ENCODE measurements around the gene PAQR5. TPM values are rescaled to one million over a fixed set of nuclear protein-coding genes. Genes with fewer than 3 reads are reported as not detected.

The PAQR5 gene
- total RNA-seq, 1 donor from 2014 or later = 1.2 TPM

DNA sequence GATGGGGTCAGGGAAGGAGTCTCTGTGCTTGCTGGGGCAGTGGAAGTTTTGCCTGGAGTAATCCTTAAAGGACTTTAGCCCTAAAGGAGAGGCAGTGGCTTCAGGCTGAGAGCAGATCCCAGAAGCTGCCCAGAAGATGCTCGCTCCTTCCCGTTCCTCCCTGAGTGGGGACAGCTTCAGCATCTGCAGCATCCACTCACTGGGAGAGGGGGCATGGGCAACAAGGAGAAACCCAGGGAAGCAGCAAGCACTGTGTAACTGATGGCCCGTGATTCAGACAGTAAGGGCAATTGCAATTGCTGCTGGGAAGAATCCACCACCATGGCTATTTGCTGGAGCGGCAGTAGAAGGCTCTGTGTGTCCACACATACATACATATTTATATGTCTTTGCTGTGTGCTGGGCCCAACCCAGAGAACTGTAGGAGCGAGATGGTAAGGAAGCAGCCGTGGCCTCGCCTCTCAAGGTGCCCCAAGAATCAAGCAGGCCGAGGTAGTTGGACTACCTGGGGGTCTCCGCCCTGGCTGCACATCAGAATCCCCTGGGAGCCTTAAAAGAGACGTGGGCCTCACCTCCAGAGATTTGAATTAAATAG lies 5.8 kb upstream of the PAQR5 start:
- no peaks in the 10 kb centered on the region for H3K4me1 Mint-ChIP-seq (ENCODE audit: low read depth, unreplicated experiment)
- H3K27ac ChIP-seq (ENCODE audit: low read depth, low read length) = no peak overlapping the region
- FAIRE-seq = no peak

DNA sequence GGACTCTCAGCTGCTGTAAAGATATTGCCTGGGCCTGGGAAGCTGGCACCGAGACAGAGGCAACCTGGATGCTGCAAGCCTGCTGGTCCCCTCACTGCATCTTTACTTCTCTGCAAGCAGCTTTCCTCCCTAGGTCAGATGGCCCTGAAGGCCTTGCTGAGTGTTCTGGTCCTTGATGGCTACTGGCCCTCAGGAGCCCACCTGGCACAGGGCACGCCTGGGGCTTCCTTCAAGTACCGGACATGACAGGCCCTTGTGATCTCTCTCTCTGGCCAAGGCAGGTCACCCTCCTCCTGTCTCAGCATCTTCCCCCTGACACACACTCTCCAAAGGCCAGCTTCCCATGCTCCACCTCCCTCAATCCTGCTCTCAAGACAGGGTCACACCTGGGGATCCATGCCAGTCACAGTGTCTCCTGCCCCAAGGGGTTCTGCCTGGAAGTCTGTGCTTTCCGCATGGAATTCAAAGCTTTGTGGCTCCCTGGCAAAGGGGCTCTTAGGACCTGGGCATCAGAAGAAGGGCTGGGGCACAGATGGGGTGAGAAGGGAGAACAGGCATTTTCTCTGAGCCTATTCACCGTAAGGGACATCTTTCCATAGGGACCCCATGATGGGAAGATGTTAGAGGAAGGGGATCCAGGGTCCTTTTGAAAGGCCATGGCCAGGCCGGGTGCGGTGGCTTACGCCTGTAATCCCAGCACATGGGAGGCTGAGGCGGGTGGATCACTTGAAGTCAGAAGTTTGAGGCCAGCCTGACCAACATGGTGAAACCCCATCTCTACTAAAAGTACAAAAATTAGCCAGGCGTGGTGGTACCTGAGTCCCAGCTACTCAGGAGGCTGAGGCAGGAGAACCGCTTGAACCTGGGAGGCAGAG lies 4.7 kb upstream of the PAQR5 start:
- DNase-seq (ENCODE audit: low read depth) (no peak), FAIRE-seq (no peak)
- H3K27ac ChIP-seq (ENCODE audit: low read depth, low read length) = no peak overlapping the region
- H3K27me3 ChIP-seq (ENCODE audit: insufficient read depth, low read length) = peaks cover 15% of the 10 kb centered on the region
- H3K4me2 ChIP-seq (ENCODE audit: low read length) = no peak overlapping the region
- no peaks in the 10 kb centered on the region for H4K20me1 ChIP-seq (ENCODE audit: insufficient read depth, low read length)
- Mint-ChIP-seq H3K4me1 (ENCODE audit: low read depth, unreplicated experiment) (no peaks in the 10 kb centered on the region), H3K27me3 (ENCODE audit: low read depth, unreplicated experiment) (peaks cover 61% of the 10 kb centered on the region), H3K9me3 (ENCODE audit: unreplicated experiment) (peaks cover 4% of the 10 kb centered on the region), H3K4me3 (ENCODE audit: unreplicated experiment) (no peak overlapping the region), H3K36me3 (ENCODE audit: low read depth, unreplicated experiment) (no peaks in the 10 kb centered on the region), H3K27ac (ENCODE audit: unreplicated experiment) (no peak overlapping the region)
- peaks cover 2% of the 10 kb centered on the region for H3K4me1 ChIP-seq (ENCODE audit: insufficient read depth, low read length)
- H3K4me3 ChIP-seq (ENCODE audit: insufficient read depth, low read depth, low read length) = no peak overlapping the region
- H3K36me3 ChIP-seq (ENCODE audit: insufficient read depth, low read length) = no peaks in the 10 kb centered on the region
- no peak overlapping the region for H3K9ac ChIP-seq (ENCODE audit: low read length)
- no peaks in the 10 kb centered on the region for H3K79me2 ChIP-seq (ENCODE audit: insufficient read depth, low read length)
- H2AFZ ChIP-seq (ENCODE audit: low read depth, low read length) = no peak overlapping the region
- H3K9me3 ChIP-seq (ENCODE audit: insufficient read depth, low read depth, low read length) = no peaks in the 10 kb centered on the region
- no peak for TF ChIP-seq EZH2 (IDR thresholded peaks at IDR 0.05; ENCODE audit: insufficient read depth, low read length)
- TF ChIP-seq, protein P1, sequence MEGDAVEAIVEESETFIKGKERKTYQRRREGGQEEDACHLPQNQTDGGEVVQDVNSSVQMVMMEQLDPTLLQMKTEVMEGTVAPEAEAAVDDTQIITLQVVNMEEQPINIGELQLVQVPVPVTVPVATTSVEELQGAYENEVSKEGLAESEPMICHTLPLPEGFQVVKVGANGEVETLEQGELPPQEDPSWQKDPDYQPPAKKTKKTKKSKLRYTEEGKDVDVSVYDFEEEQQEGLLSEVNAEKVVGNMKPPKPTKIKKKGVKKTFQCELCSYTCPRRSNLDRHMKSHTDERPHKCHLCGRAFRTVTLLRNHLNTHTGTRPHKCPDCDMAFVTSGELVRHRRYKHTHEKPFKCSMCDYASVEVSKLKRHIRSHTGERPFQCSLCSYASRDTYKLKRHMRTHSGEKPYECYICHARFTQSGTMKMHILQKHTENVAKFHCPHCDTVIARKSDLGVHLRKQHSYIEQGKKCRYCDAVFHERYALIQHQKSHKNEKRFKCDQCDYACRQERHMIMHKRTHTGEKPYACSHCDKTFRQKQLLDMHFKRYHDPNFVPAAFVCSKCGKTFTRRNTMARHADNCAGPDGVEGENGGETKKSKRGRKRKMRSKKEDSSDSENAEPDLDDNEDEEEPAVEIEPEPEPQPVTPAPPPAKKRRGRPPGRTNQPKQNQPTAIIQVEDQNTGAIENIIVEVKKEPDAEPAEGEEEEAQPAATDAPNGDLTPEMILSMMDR (IDR thresholded peaks at IDR 0.05; ENCODE audit: insufficient read depth, low read depth, low read length) = no peak

More for the DNA sequence above, 5.8 kb upstream of the PAQR5 start:
- peaks cover 62% of the 10 kb centered on the region for H3K27me3 Mint-ChIP-seq (ENCODE audit: low read depth, unreplicated experiment)
- no peaks in the 10 kb centered on the region for H3K79me2 ChIP-seq (ENCODE audit: insufficient read depth, low read length)
- H3K4me3 ChIP-seq (ENCODE audit: insufficient read depth, low read depth, low read length) = no peak overlapping the region
- H3K4me2 ChIP-seq (ENCODE audit: low read length) = no peak overlapping the region
- peaks cover 11% of the 10 kb centered on the region for H3K27me3 ChIP-seq (ENCODE audit: insufficient read depth, low read length)
- no peak overlapping the region for H2AFZ ChIP-seq (ENCODE audit: low read depth, low read length)
- no peak overlapping the region for H3K27ac Mint-ChIP-seq (ENCODE audit: unreplicated experiment)
- H3K9me3 Mint-ChIP-seq (ENCODE audit: unreplicated experiment) = peaks cover 4% of the 10 kb centered on the region
- no peaks in the 10 kb centered on the region for H3K4me1 ChIP-seq (ENCODE audit: insufficient read depth, low read length)
- no peak overlapping the region for H3K9ac ChIP-seq (ENCODE audit: low read length)
- H4K20me1 ChIP-seq (ENCODE audit: insufficient read depth, low read length) = no peaks in the 10 kb centered on the region
- TF ChIP-seq, protein P1 (IDR thresholded peaks at IDR 0.05; ENCODE audit: insufficient read depth, low read depth, low read length) = no peak
- TF ChIP-seq EZH2 (IDR thresholded peaks at IDR 0.05; ENCODE audit: insufficient read depth, low read length) = no peak
- H3K9me3 ChIP-seq (ENCODE audit: insufficient read depth, low read depth, low read length) = no peaks in the 10 kb centered on the region
- no peak overlapping the region for H3K4me3 Mint-ChIP-seq (ENCODE audit: unreplicated experiment)
- no peaks in the 10 kb centered on the region for H3K36me3 Mint-ChIP-seq (ENCODE audit: low read depth, unreplicated experiment)
- no peak for DNase-seq (ENCODE audit: low read depth)
- no peaks in the 10 kb centered on the region for H3K36me3 ChIP-seq (ENCODE audit: insufficient read depth, low read length)

All from astrocyte (in vitro differentiated cells and primary cell).